Stimulated activated CD4-positive, alpha-beta T cell treated with anti-CD3 and anti-CD28 coated beads, Interleukin-1b, Interleukin-23, amount 100 ng/mL, for 24 hours (primary cell): Measurements from ENCODE around the gene TRIM27.
"Not testable (repeated sequence)": the region's sequence is repeated elsewhere in the genome, so short reads cannot be mapped to it uniquely, and the experiment has no call there.

Experiments
- DNase-seq, 4 experiments: peaks; one replicate each; pipeline ENCODE4 v3.0.0-alpha.2; 2020; ENCODE audit warnings: low read depth in 4 of 4, low spot score in 1 of 4

The TRIM27 gene

DNA sequence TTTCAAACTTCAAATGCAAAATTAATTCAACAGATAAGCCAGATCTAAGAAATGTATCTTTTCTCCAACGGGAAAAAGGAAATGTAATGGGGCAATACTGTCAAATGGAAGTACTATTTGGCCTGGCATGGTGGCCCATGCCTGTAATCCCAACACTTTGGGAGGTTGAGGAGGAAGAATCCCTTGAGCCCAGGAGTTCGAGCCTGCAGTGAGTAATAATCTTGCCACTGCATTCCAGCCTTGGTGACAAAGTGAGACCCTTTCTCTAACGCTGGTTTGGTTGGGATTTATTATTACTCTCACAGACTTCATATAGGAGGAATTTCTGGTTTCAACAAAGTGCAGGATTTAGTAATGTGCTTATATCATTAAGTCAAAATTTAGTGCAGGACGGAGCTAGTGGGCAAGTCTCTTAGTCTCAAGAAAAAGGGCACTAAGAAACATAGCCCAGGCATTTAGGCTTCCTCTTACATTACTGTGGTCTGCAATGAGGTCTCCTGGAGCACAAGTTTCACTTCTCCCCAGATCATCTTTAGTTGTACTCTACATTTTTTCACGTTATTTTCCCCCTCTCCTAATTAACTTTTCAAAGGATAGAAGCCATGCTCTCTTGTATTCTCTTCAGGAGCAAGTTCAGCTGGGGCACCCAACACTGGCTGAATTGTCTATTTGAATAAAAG, 23.1 kb downstream of the TRIM27 start:
- DNase-seq = no peak

DNA sequence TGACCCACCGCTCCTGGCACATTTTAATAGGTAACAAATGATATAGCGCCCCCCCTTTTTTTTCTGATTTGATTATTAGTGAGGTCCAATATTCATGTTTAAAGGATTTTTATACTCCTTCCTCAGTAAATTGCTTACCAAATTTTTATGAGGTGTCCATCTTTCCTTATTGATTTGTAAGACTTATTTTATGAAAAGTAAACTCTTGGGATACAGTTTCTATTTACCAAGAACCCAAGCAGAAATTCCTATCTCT, 25.1 kb downstream of the TRIM27 start:
- no peak for DNase-seq

DNA sequence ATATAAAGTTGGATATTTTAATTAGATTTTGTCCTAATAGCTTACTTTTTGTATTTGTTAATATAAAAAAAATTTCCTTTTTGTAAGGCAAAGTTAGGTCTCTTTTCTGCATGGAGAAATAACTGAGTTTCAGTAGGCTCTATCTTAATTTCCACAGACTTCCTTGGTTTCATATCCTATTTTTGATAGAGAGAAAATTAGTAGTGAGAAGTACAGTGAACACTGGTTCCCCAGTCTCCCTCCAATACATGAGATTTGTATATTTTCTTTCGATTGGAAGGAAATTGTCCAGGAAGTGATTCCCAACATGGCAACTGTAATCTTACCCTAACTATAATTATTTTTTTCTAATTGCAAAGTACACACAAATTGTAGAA, 26.4 kb downstream of the TRIM27 start:
- DNase-seq = no peak

- DNase-seq = peak in 1 of 4 experiments; percentile 15
Measured at GRCh38 chr6:28896505-28897368, 27.0 kb downstream of the TRIM27 start.

DNA sequence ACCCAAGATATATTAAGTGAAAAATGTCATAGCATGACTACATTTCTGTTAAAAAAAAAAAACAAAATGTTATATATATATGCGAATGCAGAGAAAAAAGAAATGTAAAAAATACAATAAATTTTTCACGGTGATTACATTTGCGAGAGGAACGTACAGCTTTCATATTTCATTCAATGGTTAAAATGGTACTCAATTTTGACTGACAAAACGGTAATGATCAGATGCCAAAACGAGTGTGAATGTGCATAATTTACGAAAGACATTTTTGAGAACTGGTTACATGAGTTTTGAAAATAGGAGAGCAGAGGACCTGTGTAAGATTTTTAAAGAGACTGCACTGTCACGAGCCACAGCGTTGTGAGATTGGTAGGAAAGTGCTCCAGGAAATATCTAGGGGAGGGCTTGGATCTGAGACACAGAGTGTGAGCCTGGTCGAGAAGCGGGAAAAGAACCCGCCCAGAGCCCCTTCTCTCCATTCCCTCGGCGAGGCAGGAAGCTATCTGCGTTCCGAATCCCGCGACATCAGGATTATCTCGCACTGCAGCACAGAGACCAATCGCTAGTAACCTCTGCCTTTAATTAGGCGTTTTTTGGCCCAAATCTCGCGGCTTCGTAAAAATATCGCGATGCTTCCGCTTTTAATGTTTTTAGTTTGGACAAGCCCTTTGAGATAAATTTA, 28.5 kb downstream of the TRIM27 start:
- peak; percentile 63 to 83 (median 76) for DNase-seq

DNA sequence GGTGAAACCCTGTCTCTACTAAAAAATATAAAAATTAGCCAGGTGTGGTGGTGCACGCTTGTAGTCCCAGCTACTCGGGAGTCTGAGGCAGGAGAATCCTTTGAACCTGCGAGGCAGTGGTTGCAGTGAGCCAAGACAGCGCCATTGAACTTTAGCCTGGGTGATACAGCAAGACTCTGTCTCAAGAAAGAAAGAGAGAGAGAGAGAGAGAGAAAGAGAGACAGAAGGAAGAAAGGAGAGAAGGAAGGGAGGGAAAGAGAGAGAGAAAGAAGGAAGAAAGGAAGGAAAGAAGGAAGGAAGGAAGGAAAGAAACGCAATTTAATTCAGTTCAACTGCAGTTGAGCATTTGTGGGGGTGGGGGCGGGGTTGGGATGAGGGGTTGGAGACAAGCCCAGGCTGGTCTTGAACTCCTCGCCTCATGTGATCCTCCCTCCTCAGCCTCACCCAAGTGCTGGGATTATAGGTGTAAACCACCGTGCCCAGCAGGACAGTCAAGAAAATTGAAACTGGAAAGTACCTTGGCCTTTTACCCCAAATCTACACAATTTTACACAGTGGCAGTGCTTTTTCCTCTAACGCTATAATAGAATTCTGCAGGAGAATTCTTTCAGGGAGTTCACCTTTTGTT, 30.5 kb downstream of the TRIM27 start:
- no peak for DNase-seq

DNA sequence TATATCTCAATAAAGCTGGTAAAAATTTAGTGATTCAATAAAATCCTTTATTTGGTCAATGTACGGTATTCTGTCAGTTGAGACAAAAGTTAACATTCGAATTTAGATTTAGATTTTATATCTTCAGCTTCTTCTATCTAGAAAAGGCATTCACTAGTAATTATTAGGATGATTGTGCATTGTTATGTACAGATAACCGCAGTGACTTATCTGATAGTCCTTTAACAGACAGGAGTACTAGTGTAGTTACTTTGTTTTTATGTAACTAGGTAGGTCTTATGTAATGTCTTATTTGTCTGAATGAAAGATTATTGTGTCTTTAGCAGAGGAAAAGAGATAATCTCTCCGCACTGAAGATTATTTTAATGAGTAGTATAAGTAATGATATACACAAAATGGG, 31.3 kb downstream of the TRIM27 start:
- DNase-seq = no peak

DNA sequence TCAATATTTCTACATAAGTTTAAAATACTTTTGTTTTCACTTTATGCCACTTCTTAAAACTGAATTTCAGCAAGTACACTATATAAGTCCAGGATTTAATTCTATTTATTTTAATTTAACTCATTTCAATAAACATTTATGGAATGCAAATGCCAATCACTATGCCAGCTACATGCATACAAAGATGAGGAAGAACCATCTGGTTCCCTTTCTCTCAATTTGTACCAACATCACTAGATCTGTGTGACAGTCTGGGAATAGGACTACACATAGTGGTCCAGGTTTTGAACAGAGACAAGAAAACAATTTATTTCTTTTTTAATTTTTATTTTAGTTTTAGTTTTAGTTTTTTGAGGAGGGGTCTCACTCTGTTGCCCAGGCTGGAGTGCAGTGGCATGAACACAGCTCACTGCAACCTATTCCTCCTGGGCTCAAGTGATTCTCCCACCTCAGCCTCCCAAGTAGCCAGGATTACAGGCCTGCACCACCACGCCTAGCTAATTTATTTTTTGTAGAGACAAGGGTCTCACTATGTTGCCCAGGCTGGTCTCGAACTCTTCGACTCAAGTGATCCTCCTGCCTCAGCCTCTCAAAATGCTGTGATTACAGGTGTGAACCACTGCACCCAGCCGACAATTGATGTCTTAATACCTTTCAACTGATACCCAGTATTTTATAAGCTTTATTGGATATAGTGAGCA, 35.8 kb downstream of the TRIM27 start:
- no peak for DNase-seq

GRCh38 chr6:28886079-28886439, 37.7 kb downstream of the TRIM27 start:
- no peak for DNase-seq

- peak in 3 of 4 experiments; percentile 41 to 52 (median 46) for DNase-seq
Measured at GRCh38 chr6:28884423-28885131, 39.2 kb downstream of the TRIM27 start.

- DNase-seq = peak in 3 of 4 experiments; percentile 57 to 62 (median 60)
Measured at GRCh38 chr6:28880894-28881780, 42.6 kb downstream of the TRIM27 start.

- DNase-seq = no peak
Measured at GRCh38 chr6:28880519-28880893, 43.3 kb downstream of the TRIM27 start.

- no peak for DNase-seq
Measured at GRCh38 chr6:28876710-28877109, 47.1 kb downstream of the TRIM27 start.

- no peak for DNase-seq
Measured at GRCh38 chr6:28875191-28875747, 48.5 kb downstream of the TRIM27 start.

GRCh38 chr6:28872157-28872817, 51.5 kb downstream of the TRIM27 start:
- DNase-seq = not testable (repeated sequence)

- DNase-seq = no peak
Measured at GRCh38 chr6:28871335-28872156, 52.2 kb downstream of the TRIM27 start.

- no peak for DNase-seq
Measured at GRCh38 chr6:28868873-28869272, 54.9 kb downstream of the TRIM27 start.

DNA sequence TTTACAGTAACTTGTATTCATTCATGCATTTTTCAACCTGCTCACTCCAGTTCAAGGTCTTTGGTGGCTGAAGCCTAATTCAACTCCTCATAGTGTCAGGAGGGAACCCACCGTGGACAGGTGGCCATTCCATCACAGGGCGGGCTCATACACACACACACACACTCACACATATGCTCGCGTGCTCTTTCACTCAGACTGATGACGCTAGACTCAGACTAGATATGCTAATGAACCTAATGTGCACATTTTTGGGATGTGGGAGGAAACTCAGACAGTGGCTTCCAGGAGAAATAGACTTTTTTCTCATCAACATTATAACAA, 56.7 kb downstream of the TRIM27 start:
- no peak for DNase-seq
